Central memory CD8-positive, alpha-beta T cell (primary cell): ENCODE data around the gene TPCN2.

ENCODE experiments used
- ATAC-seq: fragments of 150-1000 bp; cut with Tn5 transposase; replicated peaks from 2 replicates; pipeline ENCODE4 v1.10.0; 2022; ENCODE audit warnings: mild to moderate bottlenecking, moderate FRiP score, moderate number of reproducible peaks; ENCODE audit not compliant: poor library complexity, severe bottlenecking; ENCODE audit errors: extremely low read depth
- DNase-seq, 2 donors: peaks; one replicate each; pipeline ENCODE4 v3.0.0; 2021; ENCODE audit warnings: low spot score in 2 of 2
- H3K27ac Mint-ChIP-seq: one replicate; pipeline ENCODE4 v1.8.0; 2022; ENCODE audit warnings: low read depth, mild to moderate bottlenecking, moderate library complexity, mixed read lengths
- H3K27me3 Mint-ChIP-seq: one replicate; pipeline ENCODE4 v1.8.0; 2022; ENCODE audit warnings: mixed read lengths
- H3K36me3 Mint-ChIP-seq: one replicate; pipeline ENCODE4 v1.8.0; 2022; ENCODE audit warnings: mild to moderate bottlenecking, moderate library complexity, mixed read lengths; ENCODE audit not compliant: insufficient read depth
- H3K4me1 Mint-ChIP-seq: one replicate; pipeline ENCODE4 v1.8.0; 2022; ENCODE audit warnings: mixed read lengths
- H3K4me3 Mint-ChIP-seq: one replicate; pipeline ENCODE4 v1.8.0; 2022; ENCODE audit warnings: mild to moderate bottlenecking, moderate library complexity, mixed read lengths
- H3K9me3 Mint-ChIP-seq: one replicate; pipeline ENCODE4 v1.8.0; 2022; ENCODE audit warnings: mixed read lengths

The TPCN2 gene

DNA sequence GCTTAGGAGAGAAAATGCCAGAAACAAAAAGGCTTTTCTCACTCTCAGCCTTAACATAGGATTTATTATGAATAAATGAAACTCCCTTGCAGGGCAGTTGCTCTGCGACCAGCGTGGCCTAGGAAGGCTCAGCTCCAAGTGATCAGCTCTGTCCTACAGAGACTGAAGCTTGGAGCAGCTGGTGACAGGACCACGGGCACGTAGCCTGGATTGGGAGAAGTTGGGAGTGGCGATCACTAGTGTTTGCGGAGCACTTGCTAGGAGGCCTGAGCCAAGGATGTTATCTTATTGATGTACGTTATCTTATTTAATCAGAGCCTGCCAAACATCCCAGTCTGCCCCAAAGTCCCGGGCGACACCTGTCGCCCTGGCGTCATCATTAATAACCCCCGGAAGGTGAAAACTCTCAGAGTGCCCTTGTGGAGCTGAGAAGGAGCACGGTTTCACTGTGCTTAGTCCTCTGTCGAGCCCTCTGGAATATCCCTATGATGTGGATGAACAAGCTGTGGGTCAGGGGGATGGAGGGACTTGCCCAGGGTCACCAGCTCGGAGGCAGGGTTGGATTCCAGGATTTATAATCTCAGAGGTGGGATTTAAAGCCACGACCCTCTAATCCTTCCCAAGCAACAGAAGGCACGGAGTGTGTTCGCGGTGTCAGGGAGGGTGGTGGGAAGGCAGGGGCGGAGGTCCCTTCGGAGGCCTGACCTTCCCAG lies 66.2 kb downstream of the TPCN2 start:
- Mint-ChIP-seq H3K27ac (no peak overlapping the region), H3K4me3 (no peak overlapping the region), H3K9me3 (no peaks in the 10 kb centered on the region), H3K27me3 (peaks cover 12% of the 10 kb centered on the region), H3K36me3 (no peaks in the 10 kb centered on the region), H3K4me1 (no peaks in the 10 kb centered on the region)
- no peak for DNase-seq
- no peak for ATAC-seq

DNA sequence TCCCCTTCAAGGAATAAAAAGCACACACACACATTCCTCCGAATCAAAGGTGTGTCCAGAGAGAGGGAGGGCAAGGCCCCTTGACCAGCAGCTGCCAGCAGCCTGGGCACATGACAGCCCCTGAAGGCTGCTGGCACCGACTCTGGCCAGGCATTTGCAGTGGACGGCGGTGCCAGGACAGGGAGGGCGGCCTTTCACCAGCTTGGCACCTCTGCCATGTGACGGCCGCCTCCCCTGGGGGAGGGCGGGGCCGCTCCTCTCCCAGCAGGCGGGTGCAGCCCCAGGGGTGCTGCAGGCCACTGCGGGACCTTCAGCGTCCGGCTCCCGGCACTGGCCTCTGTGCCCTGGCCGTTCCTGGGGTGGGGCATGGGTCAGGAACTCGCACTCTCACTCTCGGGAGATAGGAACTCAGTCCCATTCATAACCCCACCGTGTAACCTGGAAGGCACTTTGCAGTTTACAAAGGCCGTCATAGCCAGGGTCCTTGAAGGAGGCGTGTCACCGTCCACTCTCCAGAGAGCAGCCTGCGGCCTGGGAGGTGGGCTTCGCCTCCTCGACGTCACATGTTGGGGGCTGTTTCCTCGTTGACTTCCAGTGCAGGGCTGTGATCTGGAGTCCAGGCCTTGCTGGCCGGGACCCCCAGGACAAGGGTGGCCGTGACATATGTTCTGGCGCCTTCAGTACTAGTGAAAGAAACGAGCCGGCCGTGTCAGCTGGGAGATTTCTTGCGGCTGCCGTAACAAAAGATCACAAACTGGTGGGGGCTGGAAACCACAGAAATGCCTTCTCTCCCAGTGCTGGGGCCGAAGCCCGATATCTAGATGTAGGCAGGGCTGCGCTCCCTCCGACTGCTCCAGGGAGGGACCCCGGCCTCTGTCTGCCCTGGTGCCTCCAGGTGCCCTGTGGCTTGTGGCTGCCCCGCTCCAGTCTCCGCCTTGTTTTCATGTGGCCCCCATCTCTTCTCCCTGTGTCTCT lies 67.1 kb downstream of the TPCN2 start:
- Mint-ChIP-seq H3K9me3 (no peaks in the 10 kb centered on the region), H3K27ac (no peak overlapping the region), H3K27me3 (peaks cover 13% of the 10 kb centered on the region), H3K4me1 (no peaks in the 10 kb centered on the region), H3K4me3 (no peak overlapping the region), H3K36me3 (no peaks in the 10 kb centered on the region)
- no peak for DNase-seq
- ATAC-seq: no peak

DNA sequence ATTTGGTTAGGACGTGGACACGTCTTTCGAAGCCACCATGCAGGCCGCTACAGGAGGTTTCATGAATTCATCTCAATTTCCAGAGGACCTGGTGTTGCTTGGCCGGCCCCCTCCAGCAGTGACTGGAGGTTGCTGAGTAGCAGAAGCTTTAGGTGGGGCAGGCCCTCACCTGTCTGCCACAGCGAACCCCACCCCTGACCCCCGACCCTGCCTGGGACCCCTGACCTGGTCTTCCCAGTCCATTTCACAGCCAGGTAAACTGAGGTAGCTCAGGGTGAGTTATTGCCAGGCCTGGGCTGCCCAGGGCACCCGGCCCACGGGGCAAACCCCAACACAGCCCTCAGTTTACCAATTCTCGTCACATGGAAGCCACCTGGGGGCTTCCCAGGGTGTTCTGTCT lies 67.9 kb downstream of the TPCN2 start:
- Mint-ChIP-seq H3K27me3 (peaks cover 21% of the 10 kb centered on the region), H3K27ac (no peak overlapping the region), H3K9me3 (no peaks in the 10 kb centered on the region), H3K4me1 (no peaks in the 10 kb centered on the region), H3K4me3 (no peak overlapping the region), H3K36me3 (no peaks in the 10 kb centered on the region)
- ATAC-seq (no peak), DNase-seq (no peak)

DNA sequence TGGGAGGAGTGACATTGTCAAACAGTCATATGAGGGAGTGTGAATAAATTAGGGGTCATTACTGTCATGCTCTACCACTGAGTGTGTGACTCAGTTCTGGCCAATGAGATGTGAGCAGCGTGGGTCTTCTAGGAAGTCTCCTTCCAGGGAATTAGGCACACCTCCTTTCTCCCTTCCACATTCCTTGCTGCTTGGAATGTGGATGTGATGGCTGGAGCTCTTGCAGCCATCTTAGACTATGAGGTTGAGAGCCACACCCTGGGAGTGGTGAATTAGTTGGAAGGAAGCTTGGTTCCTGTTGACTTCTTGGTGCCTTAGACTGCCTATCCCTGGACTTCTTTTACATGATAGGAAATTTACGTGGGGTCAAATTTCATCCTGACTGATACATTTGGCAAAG lies 70.5 kb downstream of the TPCN2 start:
- Mint-ChIP-seq H3K9me3 (no peaks in the 10 kb centered on the region), H3K4me1 (no peaks in the 10 kb centered on the region), H3K27ac (no peak overlapping the region), H3K4me3 (no peak overlapping the region), H3K27me3 (peaks cover 22% of the 10 kb centered on the region), H3K36me3 (no peaks in the 10 kb centered on the region)
- ATAC-seq: no peak
- no peak for DNase-seq

DNA sequence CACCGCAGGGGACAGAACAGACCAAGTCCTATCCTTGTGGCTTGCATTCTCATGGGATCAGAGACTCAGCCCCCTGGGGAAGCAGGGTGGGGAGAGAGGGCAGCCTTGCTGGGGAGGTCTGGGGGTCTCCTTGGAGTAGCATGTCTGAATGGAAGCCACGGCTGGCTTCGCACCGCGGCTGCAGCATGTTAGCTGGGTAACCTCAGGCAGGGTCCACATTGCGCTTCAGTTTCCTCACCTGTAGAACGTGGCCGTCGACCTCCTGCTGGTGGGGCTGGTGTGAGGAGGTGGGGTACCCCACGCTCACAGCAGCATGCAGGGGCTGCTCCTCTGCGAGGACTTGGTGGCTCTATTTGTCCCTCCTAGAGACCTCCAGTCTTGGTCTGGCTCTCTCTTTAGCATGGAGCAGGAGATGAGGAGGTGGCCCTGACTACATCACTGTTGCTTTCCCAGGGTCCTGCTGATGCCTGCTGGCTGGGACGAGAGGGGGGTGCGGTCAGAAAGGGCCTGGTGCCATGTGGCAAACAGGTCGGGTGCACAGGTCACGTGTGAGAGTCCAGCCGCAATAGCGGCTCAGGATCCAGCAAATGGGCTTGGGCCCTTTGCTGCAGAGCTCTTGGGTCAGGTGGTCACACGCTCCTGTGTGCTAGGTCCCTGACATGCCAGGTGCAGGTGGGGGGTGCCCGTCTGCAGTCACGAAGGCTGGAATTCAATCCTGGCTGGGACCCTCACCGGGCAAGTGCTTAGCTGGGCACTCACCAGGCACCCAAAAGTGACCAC lies 71.6 kb downstream of the TPCN2 start:
- ATAC-seq: no peak
- H3K27me3 Mint-ChIP-seq: peaks cover 22% of the 10 kb centered on the region
- H3K4me3 Mint-ChIP-seq: no peak overlapping the region
- no peak overlapping the region for H3K27ac Mint-ChIP-seq
- H3K4me1 Mint-ChIP-seq: no peaks in the 10 kb centered on the region
- H3K9me3 Mint-ChIP-seq: no peaks in the 10 kb centered on the region
- no peak for DNase-seq
- H3K36me3 Mint-ChIP-seq: no peaks in the 10 kb centered on the region

DNA sequence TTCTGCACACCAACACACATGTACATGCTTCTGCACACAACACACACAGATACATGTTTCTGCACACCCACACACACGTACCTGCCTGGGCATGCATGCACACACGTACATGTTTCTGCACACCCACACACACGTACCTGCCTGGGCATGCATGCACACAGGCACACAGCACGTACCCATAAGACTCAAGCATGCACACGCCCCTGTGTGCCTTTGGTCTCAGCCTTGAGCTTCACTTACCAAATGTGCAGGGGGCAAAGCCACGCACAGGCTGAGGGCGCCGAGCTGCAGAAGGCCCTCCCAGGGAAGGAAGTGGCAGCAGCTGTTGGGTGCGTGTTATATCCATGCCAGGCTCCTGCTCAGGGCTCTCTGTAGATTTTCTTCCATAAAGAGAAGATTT lies 72.3 kb downstream of the TPCN2 start:
- no peak overlapping the region for H3K4me3 Mint-ChIP-seq
- ATAC-seq (no peak), DNase-seq (no peak)
- peaks cover 22% of the 10 kb centered on the region for H3K27me3 Mint-ChIP-seq
- no peak overlapping the region for H3K27ac Mint-ChIP-seq
- H3K4me1 Mint-ChIP-seq: no peaks in the 10 kb centered on the region
- no peaks in the 10 kb centered on the region for H3K9me3 Mint-ChIP-seq
- H3K36me3 Mint-ChIP-seq: no peaks in the 10 kb centered on the region

DNA sequence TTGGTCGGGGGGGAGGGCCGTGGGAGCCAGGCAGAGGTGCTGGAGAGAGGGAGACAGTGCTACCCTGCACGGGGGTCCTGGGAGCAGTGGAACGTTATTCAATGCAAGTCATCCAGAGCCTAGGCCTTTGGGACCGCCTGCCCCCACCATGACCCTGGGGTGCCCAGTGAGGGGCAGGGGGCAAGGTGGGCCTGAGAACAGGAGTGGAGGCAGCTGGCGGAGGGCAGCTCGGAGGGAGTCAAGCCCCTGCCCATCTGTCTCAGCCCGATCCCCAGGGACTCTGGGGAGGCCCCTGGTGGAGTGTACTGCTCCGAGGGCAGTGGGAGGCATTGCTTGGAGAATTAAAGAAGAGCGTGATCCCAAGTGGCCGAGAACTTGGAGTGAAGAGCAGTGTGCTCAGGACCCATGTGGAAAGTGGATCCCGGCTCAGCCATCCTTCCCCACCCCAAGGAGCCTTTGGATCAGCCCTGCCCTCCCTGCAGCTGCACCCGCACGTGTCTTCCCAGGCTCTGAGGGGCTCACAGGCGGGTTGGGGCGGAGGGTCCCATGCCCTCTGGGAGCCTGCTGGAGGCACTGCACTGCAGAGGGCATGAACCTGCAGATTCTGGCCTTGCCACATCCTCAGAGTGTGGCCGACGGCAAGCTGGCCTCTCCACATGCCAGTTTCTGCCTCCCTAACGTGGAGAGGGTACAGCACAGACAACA lies 73.0 kb downstream of the TPCN2 start:
- DNase-seq: no peak
- H3K27ac Mint-ChIP-seq: no peak overlapping the region
- H3K36me3 Mint-ChIP-seq: no peaks in the 10 kb centered on the region
- H3K4me3 Mint-ChIP-seq: peak overlapping the region; percentile 4
- peaks cover 20% of the 10 kb centered on the region for H3K27me3 Mint-ChIP-seq
- no peak for ATAC-seq
- no peaks in the 10 kb centered on the region for H3K9me3 Mint-ChIP-seq
- H3K4me1 Mint-ChIP-seq: no peaks in the 10 kb centered on the region

DNA sequence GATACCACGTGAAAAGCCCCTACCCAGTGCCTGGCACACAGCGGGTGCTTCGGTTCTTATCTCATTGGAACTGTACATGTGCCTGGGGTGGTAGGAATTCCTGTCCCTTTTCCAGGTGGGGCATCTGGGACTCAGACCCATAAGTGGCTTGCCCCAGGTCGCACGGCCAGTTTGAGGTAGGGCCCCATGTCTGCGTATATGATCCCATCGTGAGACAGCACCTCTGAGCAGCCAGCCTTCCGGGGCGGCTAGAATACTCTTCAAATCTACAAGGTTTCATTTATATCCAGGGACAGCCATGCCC lies 73.5 kb downstream of the TPCN2 start:
- H3K9me3 Mint-ChIP-seq: no peaks in the 10 kb centered on the region
- no peak overlapping the region for H3K27ac Mint-ChIP-seq
- H3K36me3 Mint-ChIP-seq: no peaks in the 10 kb centered on the region
- peaks cover 15% of the 10 kb centered on the region for H3K27me3 Mint-ChIP-seq
- DNase-seq: no peak
- no peaks in the 10 kb centered on the region for H3K4me1 Mint-ChIP-seq
- ATAC-seq: no peak
- no peak overlapping the region for H3K4me3 Mint-ChIP-seq

DNA sequence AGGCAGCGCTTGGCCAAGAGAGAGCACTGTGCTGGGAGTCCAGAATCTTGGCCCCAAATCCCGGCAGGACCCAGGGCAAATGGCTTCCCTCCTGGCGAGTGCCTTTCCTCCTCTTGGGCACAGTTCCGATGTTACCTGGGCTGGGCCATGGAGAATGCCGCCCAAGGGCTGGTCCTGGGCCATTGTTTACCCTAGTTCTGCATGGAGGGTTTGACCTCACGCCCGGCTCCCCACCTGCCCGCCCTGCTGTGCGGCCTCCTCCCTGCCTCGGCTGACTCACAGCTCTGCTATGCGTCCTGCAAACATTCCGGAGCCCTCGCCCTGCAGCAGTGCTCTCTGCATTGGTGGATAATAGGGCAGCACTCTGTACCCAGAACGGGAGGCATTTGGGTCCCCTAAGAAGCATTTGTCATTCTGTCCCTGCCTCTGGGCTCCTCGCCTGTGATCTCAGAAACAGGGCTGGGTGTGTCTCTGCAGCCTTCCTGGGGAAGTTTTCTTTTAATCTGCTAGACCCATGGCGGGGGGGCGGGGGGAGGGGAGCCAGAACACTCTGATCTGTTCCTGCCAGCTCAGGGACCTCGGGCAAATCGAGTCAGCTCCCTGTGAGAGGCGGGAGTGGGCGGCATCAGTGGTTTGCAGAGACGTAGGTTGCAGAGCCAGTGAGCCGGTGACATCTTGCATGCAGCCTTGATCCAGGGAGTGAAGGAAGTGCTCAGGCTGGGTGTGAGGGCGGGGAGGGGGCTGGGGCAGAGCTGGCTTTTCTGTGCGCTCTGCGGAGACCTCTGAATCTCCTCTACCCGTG lies 74.1 kb downstream of the TPCN2 start:
- ATAC-seq (peak; percentile 24), DNase-seq (no peak)
- Mint-ChIP-seq H3K9me3 (no peaks in the 10 kb centered on the region), H3K4me1 (no peaks in the 10 kb centered on the region), H3K27me3 (peaks cover 10% of the 10 kb centered on the region), H3K27ac (no peak overlapping the region), H3K36me3 (no peaks in the 10 kb centered on the region), H3K4me3 (peak overlapping the region; percentile 18)

DNA sequence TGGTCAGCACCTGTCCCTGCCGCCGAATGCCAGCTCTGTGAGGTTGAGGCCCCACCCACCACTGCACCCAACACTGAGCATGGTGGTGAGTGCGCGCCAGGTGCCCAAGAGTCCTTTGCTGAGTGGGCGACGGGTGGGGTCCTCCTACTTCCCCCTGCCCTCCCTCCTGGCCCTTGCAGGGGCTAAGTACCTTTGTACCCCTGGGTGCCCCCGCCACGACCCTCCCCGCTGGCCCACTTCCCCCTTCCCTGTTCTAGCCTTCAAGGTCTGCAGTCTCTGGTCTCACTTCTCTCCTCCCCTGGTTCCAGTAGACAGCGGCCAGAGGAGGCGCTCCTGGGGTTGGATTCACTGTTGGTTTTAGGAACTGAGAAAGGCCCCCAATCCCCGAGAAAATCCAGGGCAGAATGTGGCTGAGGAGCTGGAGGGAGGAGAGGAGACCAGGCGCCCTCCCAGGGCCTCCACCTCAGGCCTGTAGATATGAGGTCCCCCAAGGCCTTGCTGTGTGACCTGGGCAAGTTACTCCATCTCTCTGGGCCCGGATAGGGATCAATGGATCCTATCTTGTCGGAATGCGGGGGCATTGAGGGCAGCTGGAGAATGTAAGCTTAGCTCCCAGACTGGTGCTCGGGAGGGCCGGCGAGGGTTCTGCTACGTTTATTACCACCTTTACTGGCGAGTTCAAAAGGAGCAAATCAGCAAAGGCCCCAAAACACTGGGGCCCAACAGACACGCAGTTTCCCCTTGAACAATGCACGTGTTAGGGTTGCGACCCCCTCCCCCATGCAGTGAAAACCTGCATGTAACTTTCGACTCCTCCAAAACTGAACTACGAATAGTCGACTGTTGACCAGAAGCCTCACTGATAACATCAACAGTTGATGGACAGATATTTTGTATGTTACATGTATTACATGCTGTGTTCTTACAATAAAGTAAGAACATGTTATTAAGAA lies 75.1 kb downstream of the TPCN2 start:
- no peak overlapping the region for H3K27ac Mint-ChIP-seq
- no peaks in the 10 kb centered on the region for H3K36me3 Mint-ChIP-seq
- H3K9me3 Mint-ChIP-seq: peaks cover under 1% of the 10 kb centered on the region
- H3K27me3 Mint-ChIP-seq: peaks cover 10% of the 10 kb centered on the region
- no peak overlapping the region for H3K4me3 Mint-ChIP-seq
- DNase-seq (no peak), ATAC-seq (no peak)
- no peaks in the 10 kb centered on the region for H3K4me1 Mint-ChIP-seq

DNA sequence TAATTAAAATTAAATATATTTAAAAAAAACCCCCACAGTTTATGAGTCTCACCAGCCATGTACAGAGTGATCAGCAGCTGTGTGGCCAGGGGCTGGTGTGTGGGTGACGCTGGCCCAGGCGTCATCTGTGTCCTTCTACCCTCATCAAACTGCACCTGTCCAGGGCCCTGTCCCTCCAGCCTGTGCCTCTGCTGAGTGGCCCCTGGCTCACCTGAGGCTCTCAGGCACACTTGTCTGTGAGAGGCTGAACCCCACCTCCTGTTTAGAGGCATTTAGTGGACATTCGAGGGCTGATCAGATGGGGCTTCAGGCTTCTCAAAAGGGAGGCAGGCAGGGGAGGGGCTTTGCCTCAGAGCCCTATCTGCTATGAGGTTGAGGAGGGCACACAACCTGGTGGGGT lies 77.1 kb downstream of the TPCN2 start:
- H3K27ac Mint-ChIP-seq: no peak overlapping the region
- no peak overlapping the region for H3K4me3 Mint-ChIP-seq
- H3K9me3 Mint-ChIP-seq: peaks cover 6% of the 10 kb centered on the region
- H3K36me3 Mint-ChIP-seq: no peaks in the 10 kb centered on the region
- DNase-seq (no peak), ATAC-seq (no peak)
- no peaks in the 10 kb centered on the region for H3K4me1 Mint-ChIP-seq
- peaks cover 9% of the 10 kb centered on the region for H3K27me3 Mint-ChIP-seq
